Lung (tissue), 12 donors: ENCODE measurements around the gene ZDHHC11. TPM values are rescaled to one million over a fixed set of nuclear protein-coding genes. Genes with fewer than 3 reads are reported as not detected.
"Not testable (repeated sequence)": the region's sequence is repeated elsewhere in the genome, so short reads cannot be mapped to it uniquely, and the experiment has no call there.

Experiments used
- ATAC-seq: fragments of 200-7000 bp; cut with Tn5 transposase; one replicate; pipeline ENCODE4 v1.9.1; 2020; ENCODE audit warnings: moderate number of reproducible peaks; ENCODE audit not compliant: insufficient read depth, low FRiP score
- DNase-seq, 3 donors: peaks; one replicate each; pipeline ENCODE4 v3.0.0-alpha.2; 2013 to 2017
- H3K27ac ChIP-seq, 2 donors: one replicate each; pipeline ENCODE4 v1.5.1; 2013; ENCODE audit warnings: mild to moderate bottlenecking in 2 of 2, moderate library complexity in 2 of 2, control low read depth in 1 of 2, inconsistent platforms in 1 of 2, low read depth in 1 of 2, low read length in 1 of 2
- H3K27me3 ChIP-seq, 3 donors: one replicate each; pipeline ENCODE4 v1.5.1; 2013; ENCODE audit warnings: low read length in 2 of 3; ENCODE audit not compliant: control insufficient read depth in 3 of 3, insufficient read depth in 3 of 3
- H3K36me3 ChIP-seq, 4 donors: one replicate each; pipeline ENCODE4 v1.5.1; 2013; ENCODE audit warnings: low read length in 4 of 4, mild to moderate bottlenecking in 1 of 4, moderate library complexity in 1 of 4; ENCODE audit not compliant: control insufficient read depth in 4 of 4, insufficient read depth in 4 of 4
- H3K4me1 ChIP-seq, 5 donors: one replicate each; pipeline ENCODE4 v1.5.1; 2013; ENCODE audit warnings: low read length in 5 of 5, mild to moderate bottlenecking in 2 of 5, moderate library complexity in 1 of 5; ENCODE audit not compliant: control insufficient read depth in 5 of 5, insufficient read depth in 5 of 5
- H3K4me3 ChIP-seq: one replicate; pipeline ENCODE4 v1.5.1; 2013; ENCODE audit warnings: mild to moderate bottlenecking, control low read depth, moderate library complexity
- H3K9ac ChIP-seq, 2 donors: one replicate each; pipeline ENCODE4 v1.5.1; 2013; ENCODE audit warnings: low read length in 2 of 2, control low read depth in 1 of 2; ENCODE audit not compliant: insufficient read depth in 1 of 2
- H3K9me3 ChIP-seq, 4 donors: one replicate each; pipeline ENCODE4 v1.5.1; 2013; ENCODE audit warnings: low read length in 3 of 4, mild to moderate bottlenecking in 1 of 4, moderate library complexity in 1 of 4; ENCODE audit not compliant: control insufficient read depth in 4 of 4, insufficient read depth in 3 of 4
- CTCF ChIP-seq: IDR thresholded peaks from 2 replicates; pipeline ENCODE4 v1.5.1; 2012; ENCODE audit warnings: mild to moderate bottlenecking; ENCODE audit errors: control extremely low read depth, extremely low read depth
- WGBS, 2 donors: extraction: QIAGEN DNeasy Blood & Tissue Kit; methylation state at CpG; one replicate each; pipeline ENCODE4 v1.1.7; 2013; 5-methylcytosine and 5-hydroxymethylcytosine counted together
- polyA plus RNA-seq, 2 donors: library from polyadenylated mRNA; stranded (reverse); fragments of 200-250 nt; gene quantifications; one replicate each; pipeline ENCODE4 v1.2.1, GENCODE V29; 2013
- total RNA-seq, 2 donors: library from RNA; depleted of rRNA in 1 of 2; stranded (reverse); fragments of >200 nt in 1 of 2; gene quantifications; one replicate each; pipeline ENCODE4 v1.2.1, GENCODE V29; 2014 to 2021
- donor health status: control.
- donor health status: control.
- donor health status: Bipolar disorder and iron deficiency.
- donor health status: healthy.
- donor health status: DM: yes; HTN: yes; CAD: no.

ZDHHC11 gene
- total and polyA plus RNA-seq, 4 donors = 6.8 to 110 (median 20.5) TPM

GRCh38 chr5:854217-854616, 3.4 kb upstream of the ZDHHC11 start:
- H3K27me3 ChIP-seq = peaks cover 0 to 4% (median 0%) of the 10 kb centered on the region in 3 donors
- WGBS, 2 donors = 82 to 85% methylated on average over 13 of the region's 13 CpGs
- ATAC-seq = no peak

GRCh38 chr5:853416-854090, 2.8 kb upstream of the ZDHHC11 start:
- not testable (repeated sequence) for ATAC-seq, H3K9ac ChIP-seq, H3K27me3 ChIP-seq, H3K9me3 ChIP-seq, H3K4me3 ChIP-seq, H3K36me3 ChIP-seq, DNase-seq, H3K27ac ChIP-seq
- WGBS, 2 donors = 89 to 93% methylated on average over 18 of the region's 18 CpGs
- peaks cover 0 to 22% (median 0%) of the 10 kb centered on the region in 5 donors for H3K4me1 ChIP-seq

More at GRCh38 chr5:854217-854616, 3.4 kb upstream of the ZDHHC11 start:
- Histone ChIP-seq H3K4me3 (no peak overlapping the region), H3K27ac (no peak overlapping the region), H3K9me3 (no peaks in the 10 kb centered on the region), H3K36me3 (no peaks in the 10 kb centered on the region), H3K9ac (no peak overlapping the region), H3K4me1 (peaks cover 0 to 19% (median 0%) of the 10 kb centered on the region in 5 donors)
- no peak for DNase-seq
- no peak for TF ChIP-seq CTCF

- WGBS, 2 donors = 91 to 93% methylated on average over 50 to 55 of the region's 55 CpGs
- H3K9me3 ChIP-seq = no peaks in the 10 kb centered on the region
- TF ChIP-seq CTCF = no peak
- ATAC-seq (no peak), DNase-seq (no peak)
- no peak overlapping the region for H3K27ac ChIP-seq
- peaks cover 0 to 4% (median 0%) of the 10 kb centered on the region in 3 donors for H3K27me3 ChIP-seq
- H3K36me3 ChIP-seq = no peaks in the 10 kb centered on the region
- no peak overlapping the region for H3K9ac ChIP-seq
- H3K4me3 ChIP-seq = no peak overlapping the region
- peaks cover 0 to 22% (median 0%) of the 10 kb centered on the region in 5 donors for H3K4me1 ChIP-seq
Measured at GRCh38 chr5:852431-853401, 1.9 kb upstream of the ZDHHC11 start.

- no peak for TF ChIP-seq CTCF
- DNase-seq (peak in 2 of 3 donors; percentile 17 to 27), ATAC-seq (no peak)
- H3K27me3 ChIP-seq = peaks cover 0 to 4% (median 0%) of the 10 kb centered on the region in 3 donors
- 56 to 67% methylated on average over 5 of the region's 5 CpGs for WGBS, 2 donors
- no peak overlapping the region for H3K9ac ChIP-seq
- H3K36me3 ChIP-seq = no peaks in the 10 kb centered on the region
- no peak overlapping the region for H3K27ac ChIP-seq
- no peak overlapping the region for H3K4me3 ChIP-seq
- no peaks in the 10 kb centered on the region for H3K9me3 ChIP-seq
- peaks cover 0 to 22% (median 0%) of the 10 kb centered on the region in 5 donors for H3K4me1 ChIP-seq
Measured at GRCh38 chr5:852018-852417, 1.2 kb upstream of the ZDHHC11 start.
